ENCODE data around the gene ALG2. TPM values are rescaled to one million over a fixed set of nuclear protein-coding genes. Genes with fewer than 3 reads are reported as not detected.

ALG2 gene
- total and polyA plus RNA-seq, 2 of the 13 experiments (the other 11 are each of a cell fraction or from before 2014, with no cell fraction given), result 46.2 to 49.0 TPM

GRCh38 chr9:99235069-99235468 lies 13.3 kb upstream of the ALG2 start:
- TF ChIP-seq GPBP1L1 (CRISPR knock-in tag; IDR thresholded peaks at IDR 0.05) (no peak), MTA3 (CRISPR knock-in tag; IDR thresholded peaks at IDR 0.05) (no peak), ZNF891 (CRISPR knock-in tag; IDR thresholded peaks at IDR 0.05) (no peak), ZNF292 (CRISPR knock-in tag; IDR thresholded peaks at IDR 0.05; ENCODE audit: borderline replicate concordance, low read depth) (no peak), ZBTB25 (CRISPR knock-in tag; IDR thresholded peaks at IDR 0.05) (no peak), IRX3 (CRISPR knock-in tag; IDR thresholded peaks at IDR 0.05; ENCODE audit: borderline replicate concordance, low read depth) (no peak), CC2D1A (CRISPR knock-in tag; IDR thresholded peaks at IDR 0.05) (no peak), ZFP82 (CRISPR knock-in tag; IDR thresholded peaks at IDR 0.05; ENCODE audit: borderline replicate concordance) (no peak), ZNF768 (CRISPR knock-in tag; IDR thresholded peaks at IDR 0.05) (no peak), ZNF782 (CRISPR knock-in tag; IDR thresholded peaks at IDR 0.05; ENCODE audit: borderline replicate concordance) (no peak), PRDM4 (CRISPR knock-in tag; IDR thresholded peaks at IDR 0.05; ENCODE audit: borderline replicate concordance) (no peak), MLX (CRISPR knock-in tag; IDR thresholded peaks at IDR 0.05) (no peak), ZMYM3 (CRISPR knock-in tag; IDR thresholded peaks at IDR 0.05) (no peak), DR1 (CRISPR knock-in tag; IDR thresholded peaks at IDR 0.05) (no peak), ATAD3A (CRISPR knock-in tag; IDR thresholded peaks at IDR 0.05) (no peak), RCOR2 (CRISPR knock-in tag; IDR thresholded peaks at IDR 0.05) (no peak), IKZF1 (IDR thresholded peaks at IDR 0.05) (no peak)
- FAIRE-seq (no peak), ATAC-seq (no peak), DNase-seq (ENCODE audit: low spot score) (no peak)
- BruUV-seq (replicated peaks), result no TSS peak
- H4K20me1 ChIP-seq (ENCODE audit: insufficient read depth, low read length), result no peaks in the 10 kb centered on the region
- no peaks in the 10 kb centered on the region for H3K27me3 ChIP-seq (ENCODE audit: control insufficient read depth in 1 of 2, insufficient read depth in 2 of 2, low read length in 2 of 2)
- no peak overlapping the region for H3K27ac ChIP-seq (ENCODE audit: extremely low read length, insufficient read depth, low read length)
- in situ Hi-C loops (cut with HindIII; ENCODE audit: extremely low pct_ligation_motif_present, low pct_unique_long_range_greater_than_20kb), result no loop called here
- H3K4me3 ChIP-seq (replicated peaks in 1 of 3; ENCODE audit: insufficient read depth in 1 of 3, low read depth in 2 of 3, low read length in 3 of 3), result no peak overlapping the region
- H3K4me2 ChIP-seq (ENCODE audit: low read depth, low read length), result no peak overlapping the region
- intact Hi-C loops (cut with micrococcal nuclease; ENCODE audit: unreplicated experiment), result no loop called here
- no peaks in the 10 kb centered on the region for H3K79me2 ChIP-seq (ENCODE audit: insufficient read depth, low read length)
- H3K36me3 ChIP-seq (replicated peaks in 1 of 2; ENCODE audit: control insufficient read depth in 1 of 2, insufficient read depth in 2 of 2, low read length in 2 of 2), result peaks cover 2 to 28% of the 10 kb centered on the region in 2 experiments; a peak in 3 of 5 replicates
- no peaks in the 10 kb centered on the region for H3K9me3 ChIP-seq (ENCODE audit: low read length)
- POLR2A ChIA-PET, result interaction anchor here (4.9 kb wide), 1 partner anchor 13 kb away, joined by 27 read pairs; the partner anchor contains the start of genes ALG2 and SEC61B
- CTCF ChIA-PET (ENCODE audit: low intra/inter-chr PET ratio, low total read pairs), result no interaction called here
- no peak overlapping the region for H3K9ac ChIP-seq (ENCODE audit: insufficient read depth, low read depth, low read length)
- H2AFZ ChIP-seq (ENCODE audit: low read length), result no peak overlapping the region
- peaks cover 10% of the 10 kb centered on the region for H3K4me1 ChIP-seq (ENCODE audit: insufficient read depth, low read length)

All from HepG2 (cell line).